Mucosa of descending colon (tissue), 3 donors: ENCODE measurements around the gene MYH3. TPM values are rescaled to one million over a fixed set of nuclear protein-coding genes. Genes with fewer than 3 reads are reported as not detected.
A peak's percentile ranks its signal among the peaks of the same experiment; 100 is the strongest.

Source experiments
- ATAC-seq: fragments of 200-7000 bp; cut with Tn5 transposase; one replicate; pipeline ENCODE4 v1.9.1; 2020; ENCODE audit warnings: mild to moderate bottlenecking, moderate library complexity
- DNase-seq, 3 donors: peaks; one replicate each; pipeline ENCODE4 v3.0.0-alpha.2; 2020
- H3K36me3 ChIP-seq: fragments of 200-600 bp; one replicate; pipeline ENCODE4 v1.8.0; 2021; ENCODE audit warnings: low read depth, mild to moderate bottlenecking
- H3K4me1 ChIP-seq: fragments of 200-600 bp; one replicate; pipeline ENCODE4 v1.8.0; 2021; ENCODE audit warnings: low read depth, mild to moderate bottlenecking
- H3K4me3 ChIP-seq: fragments of 200-600 bp; one replicate; pipeline ENCODE4 v1.8.0; 2021; ENCODE audit warnings: mild to moderate bottlenecking
- H3K9me3 ChIP-seq: fragments of 200-600 bp; one replicate; pipeline ENCODE4 v1.8.0; 2021; ENCODE audit warnings: mild to moderate bottlenecking
- intact Hi-C, 2 donors: fragments of 100-400 bp; cut with DNase I in 1 of 2; cut with micrococcal nuclease in 1 of 2; formaldehyde crosslinking; loops; one replicate each; pipeline versions ENCODE4 v1.11.0 to v1.11.1; 2022; cut with DNase I, micrococcal nuclease
- total RNA-seq, 3 donors: library from RNA; stranded (reverse); fragmentation: NEBNext Ultra II Directional in 2 of 3; extraction: Animal tissue kit (Norgen Biotek cat#: 25700) in 2 of 3; gene quantifications; one replicate each; pipeline versions ENCODE4 v1.2.1 to v1.2.4, GENCODE V29; 2021 to 2023
- TF ChIP-seq, protein P1 (sequence below): fragments of 200-600 bp; IDR thresholded peaks from one replicate; pipeline ENCODE4 v1.8.0; 2022; ENCODE audit warnings: antibody characterized with exemption, mild to moderate bottlenecking
- donor health status: DM: no; HTN: no; CAD: no; lungs with moderate emphysema.
- donor health status: DM: no; HTN: no; CAD: no.
- donor health status: DM: no; HTN: yes; CAD: no.

MYH3 gene
- total RNA-seq, 3 donors from 2014 or later, result 2.0 to 3.2 (median 2.3) TPM

DNA sequence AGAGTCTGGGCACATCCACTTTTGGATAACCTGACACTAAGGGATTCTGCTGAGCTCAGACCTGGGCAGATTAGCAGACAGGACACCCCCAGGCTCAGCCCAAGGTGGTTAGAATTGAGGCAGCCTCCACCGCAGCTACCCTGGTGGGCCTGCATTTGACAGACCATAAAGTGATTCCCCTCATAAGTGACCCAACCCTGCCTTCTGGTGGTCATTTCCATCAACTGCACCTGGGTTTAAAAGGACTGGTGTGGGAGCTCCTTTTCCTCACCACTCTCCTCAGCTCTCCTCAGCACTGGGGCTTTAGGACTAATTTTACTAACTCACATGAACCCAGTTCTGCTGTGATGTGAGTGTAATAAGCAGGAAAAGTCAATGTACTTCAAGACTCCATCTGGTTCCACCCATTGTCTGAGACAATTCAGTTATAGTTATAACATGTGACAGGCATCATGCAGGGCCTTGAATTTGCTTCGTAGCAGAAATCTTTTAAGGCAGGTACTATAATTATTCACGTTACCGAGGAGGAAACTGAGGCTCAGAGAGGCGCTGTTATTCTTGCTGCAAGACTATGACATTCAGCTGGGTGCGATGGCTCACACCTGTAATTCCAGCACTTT is 42.5 kb downstream of the MYH3 start:
- peak; percentile 54 for ATAC-seq
- Histone ChIP-seq H3K9me3 (no peaks in the 10 kb centered on the region), H3K4me1 (no peaks in the 10 kb centered on the region), H3K4me3 (no peak overlapping the region), H3K36me3 (no peaks in the 10 kb centered on the region)
- peak in 1 of 3 donors; percentile 66 for DNase-seq
- TF ChIP-seq, protein P1, sequence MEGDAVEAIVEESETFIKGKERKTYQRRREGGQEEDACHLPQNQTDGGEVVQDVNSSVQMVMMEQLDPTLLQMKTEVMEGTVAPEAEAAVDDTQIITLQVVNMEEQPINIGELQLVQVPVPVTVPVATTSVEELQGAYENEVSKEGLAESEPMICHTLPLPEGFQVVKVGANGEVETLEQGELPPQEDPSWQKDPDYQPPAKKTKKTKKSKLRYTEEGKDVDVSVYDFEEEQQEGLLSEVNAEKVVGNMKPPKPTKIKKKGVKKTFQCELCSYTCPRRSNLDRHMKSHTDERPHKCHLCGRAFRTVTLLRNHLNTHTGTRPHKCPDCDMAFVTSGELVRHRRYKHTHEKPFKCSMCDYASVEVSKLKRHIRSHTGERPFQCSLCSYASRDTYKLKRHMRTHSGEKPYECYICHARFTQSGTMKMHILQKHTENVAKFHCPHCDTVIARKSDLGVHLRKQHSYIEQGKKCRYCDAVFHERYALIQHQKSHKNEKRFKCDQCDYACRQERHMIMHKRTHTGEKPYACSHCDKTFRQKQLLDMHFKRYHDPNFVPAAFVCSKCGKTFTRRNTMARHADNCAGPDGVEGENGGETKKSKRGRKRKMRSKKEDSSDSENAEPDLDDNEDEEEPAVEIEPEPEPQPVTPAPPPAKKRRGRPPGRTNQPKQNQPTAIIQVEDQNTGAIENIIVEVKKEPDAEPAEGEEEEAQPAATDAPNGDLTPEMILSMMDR, result peak; percentile 33
- intact Hi-C loops, result loop anchor here in 1 of 2 donors (5.0 kb wide), 1 partner anchor 287 kb away; no protein-coding TSS in a partner anchor

DNA sequence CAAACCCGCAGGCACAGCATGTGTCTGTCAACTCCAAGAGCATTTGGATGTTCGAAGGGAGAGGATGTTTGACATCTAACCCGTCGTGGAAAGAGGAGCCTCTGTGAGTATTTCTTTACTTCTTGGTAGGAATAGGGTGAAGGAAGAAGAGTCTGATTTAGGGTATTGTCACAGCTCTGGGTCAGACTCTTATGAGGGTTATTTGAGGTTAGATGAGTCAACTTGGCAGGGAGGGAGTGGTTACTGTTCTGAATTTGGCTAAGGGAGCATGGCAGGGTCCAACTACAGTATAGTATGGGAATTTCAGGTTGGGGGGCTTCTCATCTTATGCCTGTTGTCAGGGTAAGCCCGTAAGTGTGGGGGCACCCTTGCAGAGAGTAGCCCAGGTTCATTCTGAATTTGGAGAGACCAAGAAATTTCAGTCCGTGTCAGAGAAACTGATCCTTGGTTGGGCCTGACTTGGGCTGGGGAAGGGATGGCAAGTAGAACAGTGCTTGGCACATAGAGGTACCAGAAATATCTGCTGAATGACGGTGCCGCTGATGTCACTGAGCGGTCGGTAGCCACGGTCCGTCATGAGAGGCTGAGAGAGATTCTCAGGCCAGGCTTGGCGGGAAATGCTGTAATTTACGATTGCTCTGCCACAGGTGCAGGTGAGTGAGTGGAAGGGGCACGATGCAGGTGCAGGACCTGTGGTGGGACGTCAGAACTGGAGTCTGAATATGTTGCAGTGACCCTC is 43.2 kb downstream of the MYH3 start:
- ATAC-seq (no peak), DNase-seq (no peak)
- intact Hi-C loops, result no loop called here
- H3K4me1 ChIP-seq, result no peaks in the 10 kb centered on the region
- H3K4me3 ChIP-seq, result no peak overlapping the region
- no peaks in the 10 kb centered on the region for H3K9me3 ChIP-seq
- TF ChIP-seq, protein P1, result no peak
- H3K36me3 ChIP-seq, result no peaks in the 10 kb centered on the region

DNA sequence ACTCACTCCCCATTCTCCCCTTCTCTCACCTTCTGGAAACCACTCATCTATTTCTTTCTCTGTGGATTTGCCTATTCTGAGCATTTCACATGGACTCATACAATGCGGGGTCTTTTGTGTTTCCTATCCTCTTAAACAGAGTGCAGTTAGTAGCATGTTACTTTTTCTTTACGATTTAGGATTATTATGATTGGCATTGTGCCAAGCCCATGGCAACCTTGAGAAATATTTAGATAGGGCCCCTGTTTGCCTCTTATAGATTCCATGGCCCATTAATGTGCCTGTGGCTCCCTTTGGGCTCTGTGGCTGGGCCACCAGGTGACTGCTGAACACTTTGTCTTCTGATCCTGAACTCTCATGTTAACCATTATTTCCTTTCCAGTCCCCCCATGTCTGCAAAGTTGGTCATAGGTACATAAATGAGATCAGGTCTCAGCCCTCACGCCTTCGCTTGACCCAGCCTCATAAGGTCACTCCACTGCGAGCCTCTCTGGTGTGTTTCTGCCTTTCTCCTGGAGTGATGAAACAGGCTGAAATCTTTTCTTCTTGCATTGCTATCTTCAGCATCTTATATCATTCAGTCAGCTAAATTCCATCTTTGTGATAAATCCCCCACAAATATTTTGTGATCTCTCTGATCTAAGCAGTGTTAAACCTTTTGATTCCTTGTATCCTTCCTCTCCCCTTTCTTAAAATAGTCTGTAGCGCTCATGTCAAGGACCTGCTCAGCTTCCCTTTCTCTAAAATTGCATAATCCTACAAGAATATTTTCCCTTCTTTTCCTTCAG is 44.0 kb downstream of the MYH3 start:
- no peak for ATAC-seq
- H3K9me3 ChIP-seq, result no peaks in the 10 kb centered on the region
- DNase-seq, result no peak
- no peak overlapping the region for H3K4me3 ChIP-seq
- TF ChIP-seq, protein P1, result no peak
- intact Hi-C loops, result no loop called here
- H3K4me1 ChIP-seq, result no peaks in the 10 kb centered on the region
- no peaks in the 10 kb centered on the region for H3K36me3 ChIP-seq

DNA sequence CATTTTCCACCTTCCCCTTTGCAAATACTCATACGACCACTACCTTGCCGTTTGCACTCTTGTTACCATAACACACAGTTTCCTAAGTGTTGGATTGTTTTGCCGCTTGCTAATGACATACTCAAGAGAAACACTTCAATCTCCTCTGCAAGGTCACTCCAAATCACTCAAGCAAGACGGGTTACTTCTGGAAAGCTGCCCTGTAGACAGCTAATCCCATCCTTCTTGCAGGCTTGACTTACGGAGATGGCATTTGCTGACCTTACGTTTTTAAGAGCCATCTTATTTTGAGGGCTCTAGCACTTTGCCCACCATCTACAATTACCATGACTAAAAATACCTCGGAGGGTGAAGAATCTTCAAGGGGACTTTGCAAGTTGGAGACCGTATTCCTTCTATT is 46.2 kb downstream of the MYH3 start:
- no peak for ATAC-seq
- Histone ChIP-seq H3K9me3 (no peaks in the 10 kb centered on the region), H3K36me3 (no peaks in the 10 kb centered on the region), H3K4me1 (no peaks in the 10 kb centered on the region), H3K4me3 (no peak overlapping the region)
- DNase-seq, result no peak
- TF ChIP-seq, protein P1, result no peak
- intact Hi-C loops, result no loop called here

DNA sequence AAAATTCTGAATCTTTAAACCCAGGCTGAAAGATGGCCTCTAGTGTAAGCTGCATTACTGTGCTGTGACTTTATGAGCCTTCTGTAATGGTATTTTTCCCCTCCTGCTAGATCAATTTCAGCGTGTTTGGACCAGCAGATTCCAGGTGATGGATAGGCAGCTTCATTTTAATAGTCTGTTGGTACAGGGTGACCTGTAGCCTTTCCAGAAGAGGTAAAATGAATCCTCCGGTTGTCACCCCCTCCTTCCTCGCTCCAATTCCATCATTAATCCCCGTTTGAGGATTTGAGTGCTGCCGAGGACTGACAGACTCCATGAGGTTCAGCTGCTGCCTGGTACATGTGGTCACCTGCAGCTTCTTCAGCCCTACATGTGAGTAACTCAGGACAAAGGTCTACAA is 48.9 kb downstream of the MYH3 start:
- no peak for DNase-seq
- Histone ChIP-seq H3K36me3 (no peaks in the 10 kb centered on the region), H3K9me3 (no peaks in the 10 kb centered on the region), H3K4me1 (no peaks in the 10 kb centered on the region), H3K4me3 (no peak overlapping the region)
- no peak for ATAC-seq
- intact Hi-C loops, result no loop called here
- TF ChIP-seq, protein P1, result no peak
